ENCODE data around the gene BCL3.
"Not testable (repeated sequence)": the region's sequence is repeated elsewhere in the genome, so short reads cannot be mapped to it uniquely, and the experiment has no call there.

The BCL3 gene

GRCh38 chr19:44762038-44762437 lies 13.5 kb downstream of the BCL3 start:
- DNase-seq: no peak

GRCh38 chr19:44765033-44765948 lies 16.8 kb downstream of the BCL3 start:
- DNase-seq: no peak

GRCh38 chr19:44765949-44766335 lies 17.4 kb downstream of the BCL3 start:
- no peak for DNase-seq

- no peak for DNase-seq
Measured at GRCh38 chr19:44767295-44768180, 19.0 kb downstream of the BCL3 start.

- DNase-seq: peak; percentile 54
Measured at GRCh38 chr19:44770550-44771257, 22.2 kb downstream of the BCL3 start.

GRCh38 chr19:44772144-44772543 lies 23.6 kb downstream of the BCL3 start:
- DNase-seq: not testable (repeated sequence)

GRCh38 chr19:44772959-44773358 lies 24.5 kb downstream of the BCL3 start:
- DNase-seq: no peak

- DNase-seq: no peak
Measured at GRCh38 chr19:44775676-44776240, 27.2 kb downstream of the BCL3 start.

- DNase-seq: no peak
Measured at GRCh38 chr19:44776402-44777096, 28.0 kb downstream of the BCL3 start.

- no peak for DNase-seq
Measured at GRCh38 chr19:44777715-44778347, 29.3 kb downstream of the BCL3 start, which contains the start of gene CBLC. TSS of gene CBLC (plus strand) at chr19:44777890. CDS start at chr19:44777932, 42 bp downstream.

GRCh38 chr19:44779150-44779549 lies 30.6 kb downstream of the BCL3 start:
- DNase-seq: no peak

GRCh38 chr19:44781694-44782093 lies 33.2 kb downstream of the BCL3 start:
- DNase-seq: not testable (repeated sequence)

- no peak for DNase-seq
Measured at GRCh38 chr19:44782729-44783128, 34.2 kb downstream of the BCL3 start.

- no peak for DNase-seq
Measured at GRCh38 chr19:44783545-44783944, 35.0 kb downstream of the BCL3 start.

- DNase-seq: no peak
Measured at GRCh38 chr19:44785271-44785670, 36.8 kb downstream of the BCL3 start.

- DNase-seq: no peak
Measured at GRCh38 chr19:44785993-44786392, 37.5 kb downstream of the BCL3 start.

- no peak for DNase-seq
Measured at GRCh38 chr19:44788971-44789370, 40.5 kb downstream of the BCL3 start.

- no peak for DNase-seq
Measured at GRCh38 chr19:44789943-44790483, 41.5 kb downstream of the BCL3 start.

- DNase-seq: no peak
Measured at GRCh38 chr19:44792281-44792680, 43.8 kb downstream of the BCL3 start.

GRCh38 chr19:44794610-44795009 lies 46.1 kb downstream of the BCL3 start:
- DNase-seq: no peak

- DNase-seq: no peak
Measured at GRCh38 chr19:44795398-44795987, 47.0 kb downstream of the BCL3 start.

Measured in midbrain (tissue), 1 donor.